RWPE1 (cell line): Measurements from ENCODE around the gene FBLN1.

ENCODE experiments used
- CTCF ChIA-PET: fragments of 350-600 bp; sonication (Branson Sonifier 250); formaldehyde crosslinking; extraction: SDS; loops from one replicate; lab custom pipeline; 2021; lab: Yijun Ruan, JAX
- POLR2A ChIA-PET: fragments of 400-600 bp; formaldehyde crosslinking; extraction: SDS; loops from one replicate; lab custom pipeline; 2020; ENCODE audit warnings: antibody characterized with exemption; ENCODE audit not compliant: low non-redundant PET; lab: Yijun Ruan, JAX
- DNase-seq: peaks from one replicate; pipeline ENCODE4 v3.0.0; 2012; ENCODE audit warnings: low spot score
- H3K27ac ChIP-seq: fragments of 450-650 bp; 2 replicates; pipeline ENCODE4 v1.5.1; 2017
- TF ChIP-seq, protein P1 (sequence below): fragments of 450-650 bp; conservative IDR thresholded peaks from 2 replicates; pipeline ENCODE4 v1.5.1; 2017; ENCODE audit warnings: low read depth, mild to moderate bottlenecking

FBLN1 gene

DNA sequence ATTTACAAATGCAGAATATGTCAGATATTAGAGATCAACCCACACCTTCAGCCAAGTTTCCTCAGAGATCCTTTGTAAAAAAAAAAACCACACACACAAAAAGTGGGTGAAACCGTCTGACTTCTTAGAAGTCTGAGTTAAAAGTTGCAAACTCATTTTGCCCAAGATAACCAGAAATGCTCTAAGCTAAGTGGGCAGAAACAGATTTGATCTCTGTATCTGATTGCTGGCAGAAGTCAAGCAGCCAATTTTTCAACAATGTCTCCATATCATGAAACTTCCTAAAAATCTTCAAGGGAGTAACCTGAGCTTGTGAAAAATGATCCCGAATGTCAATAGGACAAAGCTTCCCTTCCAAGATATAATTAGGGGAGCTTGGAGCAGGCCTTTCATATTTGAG, 140.3 kb downstream of the FBLN1 start:
- no peak overlapping the region for H3K27ac ChIP-seq
- ChIA-PET POLR2A (no interaction called here), CTCF (no interaction called here)
- TF ChIP-seq, protein P1, sequence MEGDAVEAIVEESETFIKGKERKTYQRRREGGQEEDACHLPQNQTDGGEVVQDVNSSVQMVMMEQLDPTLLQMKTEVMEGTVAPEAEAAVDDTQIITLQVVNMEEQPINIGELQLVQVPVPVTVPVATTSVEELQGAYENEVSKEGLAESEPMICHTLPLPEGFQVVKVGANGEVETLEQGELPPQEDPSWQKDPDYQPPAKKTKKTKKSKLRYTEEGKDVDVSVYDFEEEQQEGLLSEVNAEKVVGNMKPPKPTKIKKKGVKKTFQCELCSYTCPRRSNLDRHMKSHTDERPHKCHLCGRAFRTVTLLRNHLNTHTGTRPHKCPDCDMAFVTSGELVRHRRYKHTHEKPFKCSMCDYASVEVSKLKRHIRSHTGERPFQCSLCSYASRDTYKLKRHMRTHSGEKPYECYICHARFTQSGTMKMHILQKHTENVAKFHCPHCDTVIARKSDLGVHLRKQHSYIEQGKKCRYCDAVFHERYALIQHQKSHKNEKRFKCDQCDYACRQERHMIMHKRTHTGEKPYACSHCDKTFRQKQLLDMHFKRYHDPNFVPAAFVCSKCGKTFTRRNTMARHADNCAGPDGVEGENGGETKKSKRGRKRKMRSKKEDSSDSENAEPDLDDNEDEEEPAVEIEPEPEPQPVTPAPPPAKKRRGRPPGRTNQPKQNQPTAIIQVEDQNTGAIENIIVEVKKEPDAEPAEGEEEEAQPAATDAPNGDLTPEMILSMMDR, result no peak
- no peak for DNase-seq

DNA sequence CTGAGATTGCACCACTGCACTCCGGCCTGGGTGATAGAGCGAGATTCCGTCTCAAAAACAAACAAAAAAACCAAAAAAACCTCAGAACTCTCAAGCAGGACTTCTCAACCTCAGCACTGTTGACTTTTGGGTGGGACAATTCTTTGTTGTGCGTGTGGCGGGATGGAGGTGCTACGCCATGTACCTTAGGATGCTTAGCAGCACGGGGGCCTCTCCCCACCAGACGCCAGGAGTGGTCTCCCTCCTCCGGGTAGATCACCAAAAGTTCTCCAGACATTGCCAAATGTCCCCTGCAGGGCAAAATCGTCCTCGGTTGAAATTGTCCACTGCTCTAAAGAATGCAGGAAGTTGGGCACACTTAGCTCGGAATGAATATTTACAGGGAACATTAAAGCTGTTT, 142.0 kb downstream of the FBLN1 start:
- no peak overlapping the region for H3K27ac ChIP-seq
- POLR2A ChIA-PET, result no interaction called here
- TF ChIP-seq, protein P1, result no peak
- CTCF ChIA-PET, result interaction anchor here (0.6 to 1.6 kb wide), 5 partner anchors 11 to 361 kb away, joined by 3 to 5 read pairs (median 5); no protein-coding TSS in a partner anchor
- DNase-seq, result no peak

DNA sequence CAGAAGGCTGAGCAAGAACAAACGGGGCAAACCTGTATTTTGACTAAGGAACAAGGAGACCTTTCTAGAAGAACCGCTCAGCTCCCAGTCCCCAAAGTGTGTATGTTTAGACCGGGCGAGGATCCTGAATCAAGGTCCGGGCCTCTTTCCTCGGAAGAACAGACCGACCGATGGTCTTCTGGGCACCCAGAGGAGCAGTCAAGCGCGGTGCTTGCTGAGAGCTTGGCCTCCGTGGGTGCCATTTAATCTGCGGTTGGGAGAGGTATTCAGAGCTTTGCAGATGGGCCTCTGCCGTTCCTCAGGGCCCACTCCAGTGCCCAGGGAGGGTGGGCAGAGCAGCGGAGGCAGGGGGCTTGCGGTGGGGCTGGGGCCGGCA, 142.5 kb downstream of the FBLN1 start:
- CTCF ChIA-PET, result interaction anchor here (0.6 to 1.6 kb wide), 7 partner anchors 11 to 361 kb away, joined by 3 to 6 read pairs (median 5); no protein-coding TSS in a partner anchor
- DNase-seq, result no peak
- no peak overlapping the region for H3K27ac ChIP-seq

GRCh38 chr22:45645526-45646414, 143.1 kb downstream of the FBLN1 start:
- CTCF ChIA-PET, result interaction anchor here (0.6 to 1.6 kb wide), 7 partner anchors 10 to 360 kb away, joined by 3 to 6 read pairs (median 5); no protein-coding TSS in a partner anchor
- H3K27ac ChIP-seq, result no peak overlapping the region
- peak; percentile 57 for DNase-seq
- TF ChIP-seq, protein P1, result peak; percentile 87
- POLR2A ChIA-PET, result no interaction called here

More for the DNA sequence above, 142.5 kb downstream of the FBLN1 start:
- TF ChIP-seq, protein P1, result no peak
- POLR2A ChIA-PET, result no interaction called here

DNA sequence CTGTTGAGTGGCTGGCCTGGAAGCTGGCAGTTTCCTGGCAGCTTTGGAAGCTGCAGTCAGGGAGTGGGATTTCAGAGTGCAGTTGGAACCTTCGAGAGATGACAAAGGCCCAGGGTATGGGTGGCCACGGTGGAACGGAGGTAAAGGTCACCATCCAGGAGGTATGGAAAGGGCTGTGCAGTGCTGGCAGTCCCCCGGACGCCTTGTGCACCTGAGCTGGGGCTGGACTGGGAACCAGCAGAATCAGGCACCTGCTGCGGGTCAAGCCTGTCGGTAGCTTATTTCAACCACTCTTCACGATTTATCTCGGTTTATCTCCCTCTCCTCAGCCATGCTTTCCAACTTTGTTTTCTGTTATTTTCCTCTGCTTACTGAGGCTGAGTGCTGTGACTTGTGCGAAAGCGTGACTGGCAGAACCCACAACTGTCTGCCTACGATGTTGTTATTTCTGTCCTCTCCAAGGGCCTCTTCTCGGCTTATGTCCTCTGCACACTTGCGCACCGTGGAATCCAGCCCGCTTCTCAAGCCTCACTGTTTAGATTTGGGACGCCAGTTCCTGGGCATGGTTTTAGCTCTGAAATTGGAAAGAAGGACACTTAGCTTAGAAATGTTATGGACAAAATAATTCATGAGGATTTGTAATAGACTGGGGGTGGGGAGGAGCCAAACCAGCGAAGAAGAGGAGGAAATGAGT, 145.0 kb downstream of the FBLN1 start:
- POLR2A ChIA-PET, result no interaction called here
- DNase-seq, result no peak
- no peak overlapping the region for H3K27ac ChIP-seq
- TF ChIP-seq, protein P1, result no peak
- CTCF ChIA-PET, result interaction anchor here (0.6 kb wide), 1 partner anchor 75 kb away, joined by 4 read pairs; no protein-coding TSS in a partner anchor

GRCh38 chr22:45648301-45649117, 145.8 kb downstream of the FBLN1 start:
- no peak overlapping the region for H3K27ac ChIP-seq
- TF ChIP-seq, protein P1, result no peak
- POLR2A ChIA-PET, result no interaction called here
- DNase-seq, result no peak
- CTCF ChIA-PET, result no interaction called here
